ENCODE data around the gene AFF4. TPM values are rescaled to one million over a fixed set of nuclear protein-coding genes. Genes with fewer than 3 reads are reported as not detected.
A peak's percentile ranks its signal among the peaks of the same experiment; 100 is the strongest.

Gene AFF4
- total RNA-seq, 4 donors from 2014 or later = 47.6 to 109 (median 72.6) TPM

GRCh38 chr5:132826424-132827082 is 136.9 kb downstream of the AFF4 start:
- DNase-seq = no peak
- H3K4me3 ChIP-seq = peak overlapping the region in 1 of 4 donors; percentile 35
- TF ChIP-seq CTCF (IDR thresholded peaks at IDR 0.05) (no peak), POLR2A (IDR thresholded peaks at IDR 0.05) (no peak)
- peaks cover 0 to 22% (median 0%) of the 10 kb centered on the region in 3 donors for H3K36me3 ChIP-seq
- H3K27ac ChIP-seq = peak overlapping the region in 1 of 4 donors; percentile 7
- H3K9me3 ChIP-seq = no peaks in the 10 kb centered on the region
- peaks cover 0 to 20% (median 3%) of the 10 kb centered on the region in 4 donors for H3K4me1 ChIP-seq
- no peaks in the 10 kb centered on the region for H3K27me3 ChIP-seq

- no peak for DNase-seq
These were observed 137.5 kb downstream of the AFF4 start for GRCh38 chr5:132825834-132826391.

More at GRCh38 chr5:132825834-132826391, 137.5 kb downstream of the AFF4 start:
- Histone ChIP-seq H3K9me3 (no peaks in the 10 kb centered on the region), H3K27me3 (no peaks in the 10 kb centered on the region), H3K36me3 (peaks cover 0 to 22% (median 0%) of the 10 kb centered on the region in 3 donors), H3K4me1 (peaks cover 0 to 16% (median 3%) of the 10 kb centered on the region in 4 donors), H3K4me3 (peak overlapping the region; percentile 17 to 44 (median 30)), H3K27ac (peak overlapping the region in 2 of 4 donors; percentile 7 to 15)
- TF ChIP-seq POLR2A (IDR thresholded peaks at IDR 0.05) (no peak), CTCF (IDR thresholded peaks at IDR 0.05) (no peak)

Small RNA genes within 50 kb of the gene (small RNA-seq; reads per million reads assigned to genes)
- gene AC113410.1 = 0 reads per million in 2 donors
- gene ATP6V0E1P1 = 0 reads per million in 2 donors
- gene RF00019 = 0 reads per million in 2 donors
- gene RNA5SP192 = 0 reads per million in 2 donors

Other genes starting within 250 kb of the AFF4 start
- 10 to 100 TPM in 1 of 4 donors, 1 to 10 TPM in 3; 1.5 to 32.2 (median 4.0) TPM for gene KIF3A, start 226.1 kb downstream of the AFF4 start, total RNA-seq
- 10 to 100 TPM in 2 of 4 donors, 1 to 10 TPM in 2; 7.1 to 30.8 (median 11.7) TPM for gene CCNI2, start 216.2 kb downstream of the AFF4 start, total RNA-seq
- gene SEPTIN8, start 186.4 kb downstream of the AFF4 start, total RNA-seq = 10 to 100 TPM; 33.6 to 85.8 (median 56.2) TPM
- 100 to 1,000 TPM in 2 of 4 donors, 10 to 100 TPM in 2; 13.2 to 128 (median 97.5) TPM for gene SOWAHA, start 150.3 kb downstream of the AFF4 start, total RNA-seq
- 100 to 1,000 TPM in 2 of 4 donors, 10 to 100 TPM in 2; 14.9 to 200 (median 95.3) TPM for gene SHROOM1, start 133.0 kb downstream of the AFF4 start, total RNA-seq
- gene GDF9, start 97.2 kb downstream of the AFF4 start, total RNA-seq = under 1 TPM in 1 of 4 donors, not detected in 3; 0.66 TPM
- gene UQCRQ, start 97.0 kb downstream of the AFF4 start, total RNA-seq = 100 to 1,000 TPM in 3 of 4 donors, 10 to 100 TPM in 1; 71.8 to 366 (median 196) TPM
- 10 to 100 TPM in 2 of 4 donors, 1 to 10 TPM in 1, not detected in 1; 7.2 to 29.9 (median 20.1) TPM for gene LEAP2, start 90.0 kb downstream of the AFF4 start, total RNA-seq
- 10 to 100 TPM in 3 of 4 donors, 1 to 10 TPM in 1; 8.3 to 22.0 (median 21.7) TPM for gene ZCCHC10, start 62.9 kb upstream of the AFF4 start, total RNA-seq
- 10 to 100 TPM; 18.0 to 78.4 (median 41.4) TPM for gene HSPA4, start 88.4 kb upstream of the AFF4 start, total RNA-seq

Measured in Peyer's patch (tissue), 4 donors.